Measurements from ENCODE around the gene ASCC2.

ASCC2 gene

DNA sequence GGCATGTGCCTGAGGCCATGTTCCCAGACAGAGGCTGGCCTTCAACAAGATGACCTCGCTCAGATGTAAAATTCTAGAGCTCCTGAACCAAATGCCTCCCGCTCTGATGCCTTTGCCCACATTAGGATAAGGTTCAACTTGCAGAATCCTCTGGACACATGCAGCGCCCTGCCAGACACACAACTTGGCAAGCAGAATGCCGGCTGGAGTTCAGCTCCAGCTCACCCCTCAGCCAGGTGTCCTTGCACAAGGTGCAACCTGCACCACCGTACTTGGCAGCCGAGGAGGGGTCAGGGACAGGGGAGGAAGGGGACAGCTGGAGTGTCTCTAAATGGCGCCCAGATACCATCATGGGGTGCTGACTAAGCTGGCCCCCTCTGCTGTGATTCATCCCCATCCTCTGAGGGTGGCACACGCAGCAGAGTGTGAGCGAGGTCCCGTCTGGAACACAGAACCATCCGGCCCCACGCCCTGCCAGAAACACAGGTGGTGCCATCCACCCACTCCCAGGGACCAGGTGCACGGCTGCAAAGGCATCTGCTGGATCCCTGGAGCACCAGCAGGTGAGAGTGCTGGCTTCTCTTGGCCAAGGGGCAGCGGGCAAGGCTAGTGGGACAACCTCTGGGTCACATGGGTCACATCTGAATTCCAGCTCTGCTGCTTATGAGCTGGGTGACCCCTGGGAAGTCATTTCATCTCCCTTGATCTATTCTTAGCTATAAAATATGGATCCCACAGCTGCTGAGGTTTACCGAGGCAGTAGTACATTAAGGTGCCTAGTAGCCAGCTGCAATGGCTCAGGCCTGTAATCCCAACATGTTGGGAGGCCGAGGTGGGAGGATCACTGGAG is 84.0 kb downstream of the ASCC2 start:
- DNase-seq: no peak

DNA sequence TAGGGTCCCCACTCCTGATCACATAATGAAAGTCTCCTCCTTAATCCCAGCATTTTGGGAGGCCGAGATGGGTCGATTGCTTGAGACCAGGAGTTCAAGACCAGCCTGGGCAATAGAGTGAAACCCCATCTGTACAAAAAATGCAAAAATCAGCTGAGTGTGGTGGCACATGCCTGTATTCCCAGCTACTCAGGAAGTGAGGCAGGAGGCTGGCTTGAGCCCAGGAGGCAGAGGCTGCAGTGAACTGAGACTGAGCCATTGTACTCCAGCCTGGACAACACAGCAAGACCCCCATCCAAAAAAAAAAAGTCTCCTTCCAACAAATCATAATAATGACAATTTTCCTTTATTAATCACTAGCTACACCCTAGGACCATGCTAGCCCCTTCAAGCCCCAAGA is 86.4 kb downstream of the ASCC2 start:
- DNase-seq: no peak

DNA sequence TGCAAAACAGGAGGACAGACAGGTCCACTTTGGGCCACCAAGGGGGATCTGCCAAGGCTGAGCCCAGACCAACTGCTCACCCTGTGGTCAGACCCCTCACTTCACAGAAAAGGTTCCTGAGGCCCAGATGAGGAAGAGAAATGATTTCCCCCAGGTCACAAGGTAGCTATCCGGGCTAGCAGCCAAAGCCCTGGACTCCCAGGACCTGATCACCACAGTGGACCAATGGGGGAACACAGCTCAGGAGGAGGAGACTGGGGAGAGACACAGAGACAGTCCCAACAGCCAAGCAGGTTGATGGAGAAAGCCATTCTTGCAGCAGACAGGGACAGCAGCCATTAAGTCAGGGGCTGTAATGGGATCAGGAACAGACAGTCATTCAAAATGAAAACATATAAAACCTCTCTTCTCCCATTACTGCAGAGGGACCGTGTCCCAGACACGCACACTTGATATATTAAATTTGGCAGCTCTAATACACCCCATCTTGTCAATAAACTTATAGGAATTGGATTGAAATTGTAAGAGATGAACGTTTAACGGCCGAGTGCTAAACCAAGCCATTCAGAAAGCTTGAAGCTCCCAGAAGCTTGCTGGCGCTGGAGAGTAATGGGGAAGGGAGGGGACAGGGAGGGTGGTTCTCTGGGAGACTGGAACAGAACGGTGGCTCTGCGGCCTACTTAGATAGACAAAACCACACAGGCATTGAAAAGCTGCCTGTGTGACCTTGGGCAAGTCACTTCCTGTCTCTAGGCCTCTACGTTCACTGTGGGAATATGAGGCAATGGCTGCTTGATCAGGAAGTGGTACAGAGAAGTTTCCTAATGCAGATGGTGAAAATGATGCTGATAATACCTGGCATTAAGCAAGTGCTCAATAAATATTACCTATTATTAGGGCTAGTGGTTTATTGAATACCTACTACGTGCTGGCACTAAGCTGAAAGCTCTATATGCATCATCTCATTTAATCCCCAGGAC is 87.2 kb downstream of the ASCC2 start:
- peak; percentile 3 for DNase-seq

DNA sequence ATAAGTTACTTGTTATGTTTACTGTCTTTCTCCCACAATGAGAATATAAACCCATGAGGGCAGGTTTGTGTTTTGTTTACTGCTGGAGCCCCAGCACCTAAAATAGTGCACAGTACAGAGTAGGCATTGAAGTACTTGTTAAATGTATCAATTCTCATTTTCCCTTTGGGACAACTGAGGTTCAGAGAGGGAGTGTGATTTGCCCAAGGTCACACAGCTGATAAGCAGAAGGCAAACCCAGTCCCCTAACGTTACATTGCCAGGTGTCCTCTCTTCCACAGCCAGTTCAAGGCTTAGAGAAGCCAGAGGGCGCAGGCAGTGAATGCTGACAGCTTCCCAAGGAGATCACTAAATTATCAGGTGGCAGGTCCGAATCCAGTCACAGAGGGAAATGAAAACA is 88.0 kb downstream of the ASCC2 start:
- no peak for DNase-seq

DNA sequence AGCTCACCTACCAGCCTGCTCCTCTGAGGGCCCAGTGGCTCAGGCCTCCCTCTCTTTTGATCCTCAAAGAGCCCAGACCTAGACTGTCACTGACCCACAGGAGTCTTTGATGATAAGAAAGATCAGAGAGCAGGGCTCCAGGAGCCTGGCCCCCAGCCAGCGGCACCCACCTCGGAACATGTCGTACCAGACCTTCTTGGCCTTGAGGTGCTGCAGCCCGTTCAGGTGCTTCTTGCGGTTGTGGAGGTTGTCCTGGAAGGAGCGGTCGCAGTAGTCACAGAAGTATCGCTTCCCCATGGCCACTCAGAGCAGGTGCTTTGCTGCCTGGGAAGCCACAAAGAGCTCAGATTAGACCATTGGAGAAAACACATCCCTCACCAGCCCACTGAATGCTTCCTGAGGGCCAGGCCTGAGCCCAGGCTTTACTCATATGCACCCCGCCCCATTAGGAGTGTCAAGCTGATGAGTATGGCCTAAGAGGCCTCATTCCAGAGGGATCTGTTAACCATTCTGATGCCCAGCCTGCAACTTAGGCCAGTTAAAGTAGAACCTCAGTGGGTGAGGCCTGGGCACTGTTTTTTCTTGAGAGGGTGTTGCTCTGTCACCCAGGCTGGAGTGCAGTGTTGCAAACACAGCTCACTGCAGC is 89.7 kb downstream of the ASCC2 start:
- no peak for DNase-seq

DNA sequence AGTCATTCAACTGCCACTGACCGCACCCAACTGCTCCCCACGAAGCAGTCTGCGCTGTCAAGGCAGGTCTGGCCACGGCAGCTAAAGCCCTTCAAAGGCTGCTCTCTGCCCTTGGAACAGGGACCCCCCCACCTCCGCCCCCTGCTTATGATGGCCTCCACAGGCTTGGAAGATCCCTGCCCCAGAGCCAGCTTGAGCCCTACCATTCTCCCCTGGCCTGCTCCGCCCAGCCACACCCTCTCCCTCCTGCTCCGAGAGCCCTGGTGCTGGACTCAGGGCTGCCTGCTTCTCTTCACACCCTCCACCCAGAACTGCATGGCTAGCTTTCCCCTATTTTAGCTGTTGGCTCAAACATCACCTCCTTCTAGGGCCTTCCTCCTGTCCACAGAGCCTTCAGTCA is 90.2 kb downstream of the ASCC2 start:
- DNase-seq: no peak

DNA sequence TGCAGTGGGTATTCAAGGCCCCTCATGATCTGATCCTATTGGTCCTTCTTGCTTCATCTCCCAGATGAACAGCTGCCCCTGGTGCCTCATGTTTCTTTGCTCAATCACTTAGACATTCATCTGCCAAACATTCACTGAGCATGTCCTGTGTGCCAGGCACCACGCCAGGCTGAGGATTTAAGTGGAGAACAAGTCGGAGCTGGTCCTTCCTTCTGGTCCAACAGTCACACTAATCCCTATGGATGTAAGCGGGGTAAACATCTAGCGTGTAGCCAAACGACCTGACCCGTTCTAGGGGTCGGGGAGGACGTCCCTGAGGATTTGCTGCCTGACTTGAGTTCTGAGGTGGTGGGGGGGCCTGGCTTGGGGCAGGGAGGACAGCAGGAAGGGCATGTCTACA is 93.2 kb downstream of the ASCC2 start:
- DNase-seq: no peak

DNA sequence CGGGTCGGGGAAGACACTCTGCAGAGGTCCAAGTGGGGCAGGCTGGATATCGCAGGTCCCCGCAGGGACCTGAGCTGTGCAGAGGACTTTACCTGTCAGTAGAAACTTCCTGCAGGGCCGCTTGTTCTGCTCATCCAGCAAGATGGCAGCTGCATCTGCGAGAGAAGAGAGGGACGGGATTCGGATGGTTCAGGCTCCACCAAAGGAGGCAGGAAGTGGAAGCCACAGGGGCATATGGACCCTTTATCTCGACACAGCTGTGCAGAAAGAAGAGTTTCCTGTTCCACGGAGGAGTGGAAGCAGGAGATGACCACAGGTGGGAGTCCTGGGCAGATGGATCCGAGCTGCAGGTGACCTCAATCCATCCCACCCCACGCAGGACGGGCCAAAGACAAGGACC is 95.7 kb downstream of the ASCC2 start:
- no peak for DNase-seq

DNA sequence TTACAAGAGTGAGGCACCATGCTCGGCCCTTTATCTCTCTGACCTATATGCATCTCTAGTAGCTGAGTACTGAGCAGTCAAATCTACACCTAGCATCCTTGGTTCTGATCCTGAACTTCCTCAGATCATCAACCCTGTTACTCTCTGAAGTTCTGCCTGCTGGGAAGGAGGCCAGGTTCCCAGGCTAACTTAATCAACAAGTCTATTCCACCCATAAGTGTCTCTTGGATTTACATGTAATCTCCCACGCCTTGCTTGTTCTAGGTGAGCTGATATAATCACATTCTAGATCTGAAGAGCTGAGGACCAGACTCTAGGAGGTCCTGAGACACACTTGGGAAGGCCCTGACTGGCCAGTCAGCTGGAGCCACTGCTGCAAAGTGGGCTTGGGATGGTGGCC is 96.1 kb downstream of the ASCC2 start:
- DNase-seq: no peak

DNA sequence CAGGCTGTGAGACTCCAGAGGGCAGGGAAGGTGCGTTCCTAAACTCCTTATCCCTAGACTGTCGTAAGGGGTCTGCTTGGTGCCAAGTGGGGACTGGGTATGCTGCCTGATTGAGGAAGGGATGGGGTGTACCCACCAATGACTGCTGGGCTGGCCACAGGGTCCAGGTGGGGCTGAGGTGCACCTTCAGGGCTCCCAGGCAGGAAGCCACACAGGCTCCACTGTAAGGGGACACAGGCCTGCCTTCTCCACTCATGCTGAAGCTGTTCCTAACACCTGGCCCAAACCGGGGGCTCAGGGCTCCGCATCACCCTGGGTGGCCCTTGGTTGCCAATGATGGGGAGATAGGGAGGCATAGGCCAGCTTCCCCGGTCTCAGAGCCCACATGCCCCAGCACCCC is 97.9 kb downstream of the ASCC2 start:
- no peak for DNase-seq

DNA sequence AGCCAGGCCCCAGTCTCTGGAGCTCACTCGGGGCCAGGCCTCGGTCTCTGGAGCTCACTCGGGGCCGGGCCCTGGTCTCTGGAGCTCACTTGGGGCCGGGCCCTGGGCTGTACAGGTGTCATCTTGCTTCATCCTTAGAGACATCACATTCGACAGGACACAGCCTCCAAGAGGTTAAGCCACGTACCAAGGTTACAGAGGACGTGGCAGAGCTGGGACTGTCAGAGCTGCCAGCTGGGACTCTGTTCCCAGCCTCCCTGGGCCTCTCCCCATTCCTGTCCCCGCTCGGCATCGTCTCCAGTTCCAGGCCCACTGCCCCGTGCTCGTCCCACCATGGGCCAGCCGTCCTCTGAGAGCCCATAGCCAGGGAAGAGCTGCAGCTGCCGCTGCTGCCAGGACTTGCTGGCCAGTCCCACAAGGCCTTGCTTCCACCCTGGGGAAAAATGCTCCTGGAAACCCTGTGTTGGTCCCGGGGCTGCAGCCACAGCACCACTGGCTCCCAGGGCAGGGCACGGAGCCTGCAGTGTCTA is 98.7 kb downstream of the ASCC2 start:
- DNase-seq: no peak

All from activated effector memory CD4-positive, alpha-beta T cell treated with Interleukin-2 at 50 U/mL for 16 hours (primary cell).